GM19238 (cell line): ENCODE results near the gene IL27RA.
A peak's percentile ranks its signal among the peaks of the same experiment; 100 is the strongest.
"Not testable (repeated sequence)": the region's sequence is repeated elsewhere in the genome, so short reads cannot be mapped to it uniquely, and the experiment has no call there.

Experiments
- DNase-seq: peaks from one replicate; pipeline ENCODE4 v3.0.0; 2011; ENCODE audit warnings: low spot score; ENCODE audit not compliant: insufficient read length

Gene IL27RA

GRCh38 chr19:13998426-13998825, 33.1 kb upstream of the IL27RA start:
- DNase-seq: no peak

DNA sequence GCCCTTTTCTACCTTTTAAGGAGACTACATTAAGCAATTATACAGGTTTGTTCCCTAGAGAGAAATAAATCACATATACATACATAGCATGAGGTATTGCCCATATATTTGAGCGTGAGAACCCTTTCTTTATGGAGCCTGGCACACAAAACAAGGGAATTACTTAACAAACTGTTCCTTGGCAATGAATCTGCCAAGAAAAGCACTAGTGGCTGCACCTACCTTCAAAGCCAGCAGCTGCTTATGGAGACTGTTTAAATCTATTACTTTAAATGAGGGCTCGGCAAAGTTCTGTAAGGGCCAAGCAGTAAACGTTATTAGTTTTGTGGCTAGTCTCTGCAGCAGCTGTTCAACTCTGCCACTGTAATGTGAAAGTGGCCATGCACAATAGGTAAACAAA, 32.5 kb upstream of the IL27RA start:
- no peak for DNase-seq

DNA sequence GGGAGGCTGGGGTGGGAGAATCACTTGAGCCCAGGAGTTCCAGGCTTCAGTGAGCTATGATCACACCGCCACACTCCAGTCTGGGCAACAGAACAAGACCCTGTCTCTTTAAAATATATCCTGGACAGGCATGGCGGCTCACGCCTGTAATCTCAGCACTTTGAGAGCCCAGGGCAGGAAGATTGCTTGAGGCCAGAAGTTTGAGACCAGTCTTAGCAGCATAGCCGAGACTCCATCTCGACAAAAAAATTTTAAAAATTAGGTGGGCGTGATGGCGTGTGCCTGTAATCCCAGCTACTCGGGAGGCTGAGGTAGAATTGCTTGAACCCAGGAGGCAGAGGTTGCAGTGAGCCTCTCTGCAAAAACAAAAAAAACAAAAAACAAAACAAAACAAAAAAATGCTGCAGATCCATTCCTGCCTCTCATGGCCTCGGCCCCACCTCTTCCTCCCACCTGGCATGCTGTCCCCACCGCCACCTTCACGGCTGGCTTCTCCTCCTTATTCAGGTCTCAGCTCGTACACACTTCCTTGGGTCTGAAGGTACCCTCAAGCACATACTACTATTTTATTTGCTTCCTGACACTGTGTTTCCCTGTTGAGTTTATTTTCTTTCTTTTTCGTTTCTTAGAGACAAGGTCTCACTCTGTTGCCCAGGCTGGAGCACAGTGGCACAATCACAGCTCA, 30.7 kb upstream of the IL27RA start:
- DNase-seq: no peak

DNA sequence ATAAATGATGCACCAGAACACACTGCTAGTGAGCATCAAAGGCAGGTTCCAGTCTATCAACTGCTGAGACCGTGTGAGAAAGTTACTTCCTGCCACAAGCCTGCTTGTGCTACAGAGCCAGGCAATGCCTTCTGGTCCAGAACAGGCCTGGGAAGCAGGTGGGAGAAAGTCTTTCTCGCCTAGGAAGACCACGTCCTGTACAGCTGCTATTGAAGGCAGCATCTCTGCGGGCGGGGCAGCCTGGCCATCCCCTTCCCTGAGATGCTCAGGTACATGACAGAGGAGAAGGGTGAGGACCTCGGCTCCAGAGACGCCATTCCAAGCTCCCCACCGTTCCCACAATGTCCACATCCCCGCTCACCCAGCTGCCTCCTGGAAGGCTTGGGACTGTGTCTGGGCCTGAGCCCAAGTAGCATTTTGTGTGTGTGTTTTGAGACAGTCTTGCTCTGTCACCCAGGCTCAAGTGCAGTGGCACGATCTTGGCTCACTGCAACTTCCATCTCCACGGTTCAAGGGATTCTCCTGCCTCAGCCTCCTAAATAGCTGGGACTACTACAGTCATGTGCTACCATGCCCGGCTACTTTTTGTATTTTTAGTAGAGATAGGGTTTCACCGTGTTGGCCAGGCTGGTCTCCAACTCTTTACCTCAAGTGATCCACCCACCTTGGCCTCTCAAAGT, 28.9 kb upstream of the IL27RA start:
- no peak for DNase-seq

GRCh38 chr19:14003251-14004055, 28.1 kb upstream of the IL27RA start:
- DNase-seq: no peak

- DNase-seq: no peak
These were observed 26.8 kb upstream of the IL27RA start for GRCh38 chr19:14004619-14005348.

GRCh38 chr19:14005349-14006084, 26.0 kb upstream of the IL27RA start:
- DNase-seq: no peak

DNA sequence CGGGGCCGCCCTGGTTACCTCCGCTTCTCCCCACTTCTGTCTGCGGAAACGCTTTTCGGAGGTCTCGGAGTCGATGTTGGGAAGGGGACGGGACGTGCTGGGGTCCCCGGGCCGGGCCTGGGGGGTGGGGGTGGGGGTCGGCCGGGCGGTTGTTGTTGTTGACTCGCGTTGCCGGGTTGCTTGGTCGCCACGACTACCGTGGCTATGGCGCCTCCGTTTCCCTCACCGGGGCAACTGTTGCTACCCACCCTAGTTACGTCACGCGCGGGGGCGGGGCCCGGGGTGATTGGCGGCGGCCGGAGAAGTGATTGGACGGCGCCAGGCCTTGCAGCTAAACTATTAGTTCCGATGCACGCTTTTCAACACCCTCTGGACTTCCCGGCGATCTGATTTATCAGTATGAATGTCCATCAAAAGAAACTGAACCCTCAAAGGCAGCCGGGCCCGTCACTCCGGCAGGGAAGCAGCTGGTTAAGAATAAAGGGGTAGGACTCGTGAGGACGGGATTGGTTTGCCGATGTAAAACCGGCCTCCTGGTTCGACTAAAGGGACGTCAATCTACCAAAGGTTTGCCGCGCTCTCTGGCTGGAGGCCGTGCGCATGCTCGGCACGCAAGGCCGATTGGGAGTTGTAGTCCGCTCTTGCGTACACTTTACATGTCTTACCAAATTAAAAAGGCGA, 25.3 kb upstream of the IL27RA start, which contains the start of gene RFX1:
TSS of gene RFX1 (minus strand) at position 236 of the 681 bp plus-strand sequence. CDS start 12,477 bp downstream, outside the sequence.
- peak; percentile 71 for DNase-seq

- no peak for DNase-seq
These were observed 24.6 kb upstream of the IL27RA start for GRCh38 chr19:14006766-14007562.

DNA sequence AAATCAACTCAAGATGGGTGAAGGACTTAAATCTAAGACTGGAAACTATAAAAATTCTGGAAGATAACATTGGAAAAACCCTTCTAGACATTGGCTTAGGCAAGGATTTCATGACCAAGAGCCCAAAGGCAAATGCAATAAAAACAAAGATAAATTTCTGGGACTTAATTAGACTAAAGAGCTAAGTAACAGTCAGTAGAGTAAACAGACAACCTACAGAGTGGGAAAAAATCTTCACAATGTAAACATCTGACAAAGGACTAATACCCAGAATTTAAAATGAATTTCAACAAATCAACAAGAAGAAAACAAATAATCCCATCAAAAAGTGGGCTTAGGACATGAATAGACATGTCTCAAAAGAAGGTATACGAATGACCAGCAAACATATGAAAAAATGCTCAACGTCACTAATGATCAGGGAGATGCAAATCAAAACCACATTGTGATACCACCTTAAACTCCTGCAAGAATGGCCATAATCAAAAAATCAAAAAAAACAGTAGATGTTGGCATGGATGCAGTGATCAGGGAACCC, 19.1 kb upstream of the IL27RA start:
- DNase-seq: no peak

DNA sequence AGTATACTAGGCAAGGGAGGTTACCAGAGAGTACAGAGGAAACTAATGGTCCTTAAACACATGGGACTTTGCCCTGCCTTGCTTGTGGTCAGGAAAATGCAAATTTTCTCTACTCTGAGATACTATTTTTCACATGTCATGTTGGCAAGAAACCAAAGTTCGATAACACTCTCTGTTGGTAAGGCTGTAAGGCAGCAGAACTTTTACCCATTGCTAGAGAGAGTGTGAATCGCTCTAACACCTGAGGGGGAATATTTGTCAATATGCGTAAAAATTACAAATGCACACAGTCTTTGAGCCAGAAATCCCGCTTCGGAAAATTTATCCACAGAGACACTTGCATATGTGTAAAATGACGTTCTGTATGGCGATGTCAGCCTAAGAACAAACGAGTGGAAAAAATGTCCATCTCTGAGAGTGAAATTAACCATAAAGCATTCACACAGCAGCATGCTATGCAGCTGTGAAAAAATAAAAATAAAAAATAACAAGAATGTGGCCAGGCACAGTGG, 16.0 kb upstream of the IL27RA start:
- peak; percentile 45 for DNase-seq

DNA sequence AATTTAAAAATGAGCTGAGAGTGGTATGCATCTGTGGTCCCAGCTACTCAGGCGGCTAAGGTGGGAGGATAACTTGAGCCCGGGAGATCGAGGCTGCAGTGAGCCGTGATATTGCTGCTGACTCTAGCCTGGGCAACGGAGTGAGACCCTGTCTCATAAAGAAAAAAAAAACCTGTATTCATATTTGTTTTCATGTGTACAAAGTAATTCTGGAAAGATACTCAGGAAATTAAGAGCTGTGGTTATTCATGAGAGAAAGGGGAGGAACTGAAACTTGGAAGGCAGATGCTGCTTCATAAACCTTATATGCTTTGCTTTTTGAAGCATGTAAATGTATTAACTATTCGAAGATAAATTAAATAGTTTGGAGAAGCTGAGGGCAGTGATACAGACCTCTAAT, 12.5 kb upstream of the IL27RA start:
- DNase-seq: no peak

DNA sequence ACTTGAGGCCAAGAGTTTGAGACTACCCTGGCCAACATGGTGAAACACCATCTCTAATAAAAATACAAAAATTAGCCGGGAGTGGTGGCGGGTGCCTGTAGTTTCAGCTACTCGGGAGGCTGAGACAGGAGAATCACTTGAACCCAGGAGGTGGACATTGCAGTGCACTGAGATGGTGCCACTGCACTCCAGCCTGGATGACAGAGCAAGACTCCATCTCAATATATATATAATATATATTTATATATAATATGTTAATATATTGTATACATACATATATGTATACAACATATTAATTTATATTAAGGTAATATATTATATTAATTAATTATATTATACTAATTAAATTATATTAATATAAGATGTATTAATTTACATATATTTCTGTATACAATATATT, 11.8 kb upstream of the IL27RA start:
- DNase-seq: not testable (repeated sequence)

- DNase-seq: no peak
These were observed 10.1 kb upstream of the IL27RA start for GRCh38 chr19:14021474-14021873.

GRCh38 chr19:14022469-14022868, 9.1 kb upstream of the IL27RA start:
- no peak for DNase-seq

- DNase-seq: no peak
These were observed 7.9 kb upstream of the IL27RA start for GRCh38 chr19:14023404-14024235.

GRCh38 chr19:14026652-14027192, 4.8 kb upstream of the IL27RA start:
- DNase-seq: not testable (repeated sequence)
